Transverse colon (tissue), 4 donors: ENCODE data around the gene TYMP. TPM values are rescaled to one million over a fixed set of nuclear protein-coding genes. Genes with fewer than 3 reads are reported as not detected.

Experiments
- DNase-seq: peaks from one replicate; pipeline ENCODE4 v3.0.0-alpha.2; 2019
- H3K27ac ChIP-seq, 4 donors: fragments of 200-600 bp; sonication (generic); 2 replicates each; pipeline ENCODE4 v1.5.1; 2016 to 2018; ENCODE audit warnings: inconsistent platforms in 4 of 4
- H3K27me3 ChIP-seq: fragments of 200-600 bp; sonication (generic); 2 replicates; pipeline ENCODE4 v1.5.1; 2017; ENCODE audit warnings: inconsistent platforms
- H3K36me3 ChIP-seq, 4 donors: fragments of 200-600 bp; sonication (generic); 2 replicates each; pipeline ENCODE4 v1.5.1; 2017 to 2019; ENCODE audit warnings: inconsistent platforms in 4 of 4
- H3K4me1 ChIP-seq, 4 donors: fragments of 200-600 bp; sonication (generic); 2 replicates each; pipeline ENCODE4 v1.5.1; 2017 to 2020; ENCODE audit warnings: inconsistent platforms in 4 of 4
- H3K4me3 ChIP-seq, 4 donors: fragments of 200-600 bp; sonication (generic); 1 replicate in 1 of 4; 2 replicates in 3 of 4; pipeline versions ENCODE4 v1.5.1 to v1.6.1; 2017 to 2019; ENCODE audit warnings: inconsistent platforms in 4 of 4
- H3K9me3 ChIP-seq, 2 donors: fragments of 200-600 bp; sonication (generic); 2 replicates each; pipeline ENCODE4 v1.5.1; 2017 to 2019; ENCODE audit warnings: inconsistent platforms in 2 of 2
- CTCF ChIP-seq, 5 experiments: fragments of 200-600 bp in 3 of 5; fragments of 450-650 bp in 2 of 5; sonication (generic) in 3 of 5; IDR thresholded peaks; 1 replicate in 2 of 5; 2 replicates in 3 of 5; pipeline ENCODE4 v1.5.1; 2016 to 2017; ENCODE audit warnings: antibody characterized with exemption in 5 of 5, inconsistent platforms in 3 of 5, mild to moderate bottlenecking in 2 of 5, moderate library complexity in 1 of 5
- EP300 ChIP-seq: sonication (generic); formaldehyde crosslinking; IDR thresholded peaks from one replicate; pipeline ENCODE4 v1.6.1; 2017; ENCODE audit warnings: antibody characterized with exemption, low read depth
- POLR2A ChIP-seq: fragments of 450-650 bp; IDR thresholded peaks from one replicate; pipeline ENCODE4 v1.6.1; 2016; ENCODE audit warnings: antibody characterized with exemption, mild to moderate bottlenecking, moderate library complexity
- POLR2AphosphoS5 ChIP-seq, 3 donors: sonication (generic); formaldehyde crosslinking; IDR thresholded peaks; one replicate each; pipeline ENCODE4 v1.6.1; 2016; ENCODE audit warnings: antibody characterized with exemption in 3 of 3
- WGBS, 2 donors: methylation state at CpG; one replicate each; pipeline ENCODE4 v1.1.5; 2018; ENCODE audit warnings: low coverage in 1 of 2; 5-methylcytosine and 5-hydroxymethylcytosine counted together
- in situ Hi-C, 4 donors: fragments of 200-750 bp; cut with MboI; loops; one replicate each; pipeline versions ENCODE4 v1.15.0 to v1.15.1; 2017; ENCODE audit warnings: low sequenced_read_pairs in 3 of 4, low pct_ligation_motif_present in 1 of 4, low pct_unique_long_range_greater_than_20kb in 1 of 4
- intact Hi-C: fragments of 100-400 bp; cut with DNase I; formaldehyde crosslinking; loops from one replicate; pipeline ENCODE4 v1.15.1; 2023; ENCODE audit warnings: low total_unique reads
- total RNA-seq, 4 donors: library from RNA; depleted of rRNA; stranded (reverse); fragments of >200 nt; gene quantifications; one replicate each; pipeline ENCODE4 v1.1.0, GENCODE V29; 2016

The TYMP gene
- total RNA-seq, 4 donors from 2014 or later: 27.5 to 60.7 (median 32.2) TPM

- Histone ChIP-seq H3K4me3 (peak overlapping the region; percentile 42 to 60 (median 53)), H3K27ac (peak overlapping the region; percentile 94 to 99 (median 96)), H3K9me3 (no peaks in the 10 kb centered on the region), H3K27me3 (peaks cover 13% of the 10 kb centered on the region), H3K36me3 (no peaks in the 10 kb centered on the region), H3K4me1 (peaks cover 12 to 66% (median 39%) of the 10 kb centered on the region in 4 donors)
- in situ Hi-C loops (no loop called here), intact Hi-C loops (no loop called here)
- no peak for DNase-seq
- TF ChIP-seq POLR2AphosphoS5 (IDR thresholded peaks at IDR 0.05) (no peak), POLR2A (no peak), CTCF (IDR thresholded peaks at IDR 0.05) (no peak), EP300 (no peak)
- WGBS, 2 donors: 5% methylated on average over 13 of the region's 21 CpGs; no CpG with 5 or more reads in 1 of the 2 donors
These were observed 716 bp upstream of the TYMP start for GRCh38 chr22:50530580-50530876.

- intact Hi-C loops: no loop called here
- TF ChIP-seq POLR2A (peak; percentile 27), POLR2AphosphoS5 (IDR thresholded peaks at IDR 0.05) (no peak), EP300 (no peak), CTCF (IDR thresholded peaks at IDR 0.05) (no peak)
- 21% methylated on average over 50 of the region's 50 CpGs; no CpG with 5 or more reads in 1 of the 2 donors for WGBS, 2 donors
- Histone ChIP-seq H3K27me3 (peaks cover 11% of the 10 kb centered on the region), H3K36me3 (no peaks in the 10 kb centered on the region), H3K4me3 (peak overlapping the region; percentile 20 to 60 (median 45)), H3K27ac (peak overlapping the region; percentile 94 to 99 (median 96)), H3K4me1 (peaks cover 14 to 69% (median 47%) of the 10 kb centered on the region in 4 donors), H3K9me3 (no peaks in the 10 kb centered on the region)
- in situ Hi-C loops: no loop called here
- no peak for DNase-seq
These were observed 356 bp downstream of the TYMP start for GRCh38 chr22:50529416-50529896.

GRCh38 chr22:50528682-50529415 is 963 bp downstream of the TYMP start:
- 58% methylated on average over 13 of the region's 15 CpGs; no CpG with 5 or more reads in 1 of the 2 donors for WGBS, 2 donors
- peak overlapping the region in 3 of 4 donors; percentile 42 to 60 (median 48) for H3K4me3 ChIP-seq

GRCh38 chr22:50527921-50528681 is 1.7 kb downstream of the TYMP start:
- intact Hi-C loops: no loop called here

More at GRCh38 chr22:50528682-50529415, 963 bp downstream of the TYMP start:
- intact Hi-C loops (no loop called here), in situ Hi-C loops (no loop called here)
- Histone ChIP-seq H3K27ac (peak overlapping the region; percentile 94 to 99 (median 96)), H3K36me3 (no peaks in the 10 kb centered on the region), H3K27me3 (peaks cover 5% of the 10 kb centered on the region), H3K4me1 (peaks cover 20 to 69% (median 53%) of the 10 kb centered on the region in 4 donors), H3K9me3 (no peaks in the 10 kb centered on the region)
- DNase-seq: peak; percentile 26
- TF ChIP-seq POLR2AphosphoS5 (IDR thresholded peaks at IDR 0.05): peak in 1 of 3 donors; percentile 7
- TF ChIP-seq EP300: no peak

More at GRCh38 chr22:50527921-50528681, 1.7 kb downstream of the TYMP start:
- in situ Hi-C loops: no loop called here
- Histone ChIP-seq H3K4me1 (peaks cover 21 to 74% (median 60%) of the 10 kb centered on the region in 4 donors), H3K4me3 (no peak overlapping the region), H3K9me3 (no peaks in the 10 kb centered on the region), H3K36me3 (peaks cover 0 to 3% (median 0%) of the 10 kb centered on the region in 4 donors), H3K27me3 (no peaks in the 10 kb centered on the region), H3K27ac (peak overlapping the region; percentile 94 to 99 (median 98))
- 85 to 92% methylated on average over 9 to 18 of the region's 18 CpGs for WGBS, 2 donors
- no peak for TF ChIP-seq POLR2A
- TF ChIP-seq EP300: no peak
- TF ChIP-seq CTCF (IDR thresholded peaks at IDR 0.05): no peak
- no peak for TF ChIP-seq POLR2AphosphoS5 (IDR thresholded peaks at IDR 0.05)
- DNase-seq: no peak
